Hypothalamus (tissue), 51 donors: ENCODE results near the gene CTSW.

Source experiments
- DNase-seq, 51 donors: peaks; one replicate each; lab custom pipeline; 2025; lab: John Stamatoyannopoulos, UW

CTSW gene

GRCh38 chr11:65854852-65855837 is 24.5 kb upstream of the CTSW start:
- no peak for DNase-seq

- DNase-seq, result no peak
These were observed 23.7 kb upstream of the CTSW start for GRCh38 chr11:65855927-65856363.

GRCh38 chr11:65856689-65857499 is 22.7 kb upstream of the CTSW start:
- peak in 50 of 51 donors; percentile 19 to 88 (median 74) for DNase-seq

GRCh38 chr11:65857500-65857852 is 22.2 kb upstream of the CTSW start:
- DNase-seq, result peak in 21 of 51 donors; percentile 50 to 77 (median 63)

- peak; percentile 72 to 99 (median 96) for DNase-seq
These were observed 21.6 kb upstream of the CTSW start, which contains the start of gene CFL1 for GRCh38 chr11:65857853-65858680. CFL1 (minus strand) TSS chr11:65858180; CDS start chr11:65858099, 81 bp downstream.

GRCh38 chr11:65858681-65859087 is 21.0 kb upstream of the CTSW start:
- DNase-seq, result peak in 1 of 51 donors; percentile 57

- DNase-seq, result peak; percentile 46 to 99 (median 94)
These were observed 20.4 kb upstream of the CTSW start for GRCh38 chr11:65859095-65859811.

GRCh38 chr11:65859812-65860277 is 19.8 kb upstream of the CTSW start:
- DNase-seq, result peak in 13 of 51 donors; percentile 45 to 89 (median 64)

GRCh38 chr11:65860278-65861164 is 19.1 kb upstream of the CTSW start, which contains the start of gene MUS81:
MUS81 (plus strand) TSS chr11:65860433; CDS start chr11:65860754, 321 bp downstream.
- peak; percentile 64 to 95 (median 89) for DNase-seq

- no peak for DNase-seq
These were observed 18.5 kb upstream of the CTSW start for GRCh38 chr11:65861165-65861505.

- DNase-seq, result no peak
These were observed 18.0 kb upstream of the CTSW start for GRCh38 chr11:65861533-65862183.

GRCh38 chr11:65862191-65862735 is 17.4 kb upstream of the CTSW start:
- DNase-seq, result no peak

GRCh38 chr11:65862941-65863888 is 16.4 kb upstream of the CTSW start:
- no peak for DNase-seq

GRCh38 chr11:65863889-65864705 is 15.5 kb upstream of the CTSW start:
- DNase-seq, result no peak

- no peak for DNase-seq
These were observed 14.7 kb upstream of the CTSW start for GRCh38 chr11:65864706-65865471.
